H1 (cell line): ENCODE results near the gene ARHGAP10. TPM values are rescaled to one million over a fixed set of nuclear protein-coding genes. Genes with fewer than 3 reads are reported as not detected.

Source experiments
- CHD2 ChIP-seq: IDR thresholded peaks from 2 replicates; pipeline ENCODE4 v1.6.1; 2012; ENCODE audit warnings: low read length, improper control_type of control experiment
- CREB1 ChIP-seq: IDR thresholded peaks from 2 replicates; pipeline ENCODE4 v1.6.1; 2012; ENCODE audit warnings: inconsistent platforms
- SP2 ChIP-seq: IDR thresholded peaks from 2 replicates; pipeline ENCODE4 v1.6.1; 2012; ENCODE audit warnings: mild to moderate bottlenecking, low read length, inconsistent platforms
- TAF1 ChIP-seq: IDR thresholded peaks from 2 replicates; pipeline ENCODE4 v1.6.1; 2011; ENCODE audit warnings: mild to moderate bottlenecking, low read depth, low read length
- polyA plus RNA-seq, 7 experiments: library from polyadenylated mRNA; depleted of rRNA in 3 of 7; stranded (reverse) in 5 of 7; unstranded in 2 of 7; fragments of >200 nt in 5 of 7; fragments of 200-250 nt in 2 of 7; gene quantifications; 1 replicate in 5 of 7; 2 replicates in 1 of 7; 4 replicates in 1 of 7; pipeline versions ENCODE4 v1.2.1 to v1.2.3, GENCODE V29; 2011 to 2013; ENCODE audit warnings: missing spikeins in 2 of 7, mixed read lengths in 2 of 7
- total RNA-seq: library from RNA; stranded (reverse); fragmentation: NEBNext Ultra II Directional; extraction: Animal tissue kit (Norgen Biotek cat#: 25700); gene quantifications from 2 replicates; pipeline ENCODE4 v1.2.1, GENCODE V29; 2021
- TF ChIP-seq, protein P1 (sequence below), 3 experiments: IDR thresholded peaks; 1 replicate in 2 of 3; 2 replicates in 1 of 3; pipeline versions ENCODE4 v1.5.1 to v1.6.1; 2011; ENCODE audit warnings: low read length in 3 of 3, mild to moderate bottlenecking in 3 of 3, inconsistent platforms in 2 of 3, low read depth in 1 of 3, moderate library complexity in 1 of 3; ENCODE audit not compliant: insufficient read depth in 1 of 3; ENCODE audit errors: control extremely low read depth in 1 of 3

Gene ARHGAP10
- total and polyA plus RNA-seq, 2 of the 8 experiments (the other 6 are each of a cell fraction or from before 2014, with no cell fraction given): 3.7 to 6.1 TPM

GRCh38 chr4:147830102-147830463, 98.2 kb downstream of the ARHGAP10 start (continued):
- no peak for TF ChIP-seq CREB1
- no peak for TF ChIP-seq TAF1
- TF ChIP-seq CHD2: no peak
- no peak for TF ChIP-seq SP2
- TF ChIP-seq, protein P1, sequence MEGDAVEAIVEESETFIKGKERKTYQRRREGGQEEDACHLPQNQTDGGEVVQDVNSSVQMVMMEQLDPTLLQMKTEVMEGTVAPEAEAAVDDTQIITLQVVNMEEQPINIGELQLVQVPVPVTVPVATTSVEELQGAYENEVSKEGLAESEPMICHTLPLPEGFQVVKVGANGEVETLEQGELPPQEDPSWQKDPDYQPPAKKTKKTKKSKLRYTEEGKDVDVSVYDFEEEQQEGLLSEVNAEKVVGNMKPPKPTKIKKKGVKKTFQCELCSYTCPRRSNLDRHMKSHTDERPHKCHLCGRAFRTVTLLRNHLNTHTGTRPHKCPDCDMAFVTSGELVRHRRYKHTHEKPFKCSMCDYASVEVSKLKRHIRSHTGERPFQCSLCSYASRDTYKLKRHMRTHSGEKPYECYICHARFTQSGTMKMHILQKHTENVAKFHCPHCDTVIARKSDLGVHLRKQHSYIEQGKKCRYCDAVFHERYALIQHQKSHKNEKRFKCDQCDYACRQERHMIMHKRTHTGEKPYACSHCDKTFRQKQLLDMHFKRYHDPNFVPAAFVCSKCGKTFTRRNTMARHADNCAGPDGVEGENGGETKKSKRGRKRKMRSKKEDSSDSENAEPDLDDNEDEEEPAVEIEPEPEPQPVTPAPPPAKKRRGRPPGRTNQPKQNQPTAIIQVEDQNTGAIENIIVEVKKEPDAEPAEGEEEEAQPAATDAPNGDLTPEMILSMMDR (IDR thresholded peaks at IDR 0.05; ENCODE audit: control extremely low read depth in 1 of 3, insufficient read depth in 1 of 3, low read depth in 1 of 3, low read length in 3 of 3): no peak
